Measurements from ENCODE around the gene XXYLT1.

Gene XXYLT1

DNA sequence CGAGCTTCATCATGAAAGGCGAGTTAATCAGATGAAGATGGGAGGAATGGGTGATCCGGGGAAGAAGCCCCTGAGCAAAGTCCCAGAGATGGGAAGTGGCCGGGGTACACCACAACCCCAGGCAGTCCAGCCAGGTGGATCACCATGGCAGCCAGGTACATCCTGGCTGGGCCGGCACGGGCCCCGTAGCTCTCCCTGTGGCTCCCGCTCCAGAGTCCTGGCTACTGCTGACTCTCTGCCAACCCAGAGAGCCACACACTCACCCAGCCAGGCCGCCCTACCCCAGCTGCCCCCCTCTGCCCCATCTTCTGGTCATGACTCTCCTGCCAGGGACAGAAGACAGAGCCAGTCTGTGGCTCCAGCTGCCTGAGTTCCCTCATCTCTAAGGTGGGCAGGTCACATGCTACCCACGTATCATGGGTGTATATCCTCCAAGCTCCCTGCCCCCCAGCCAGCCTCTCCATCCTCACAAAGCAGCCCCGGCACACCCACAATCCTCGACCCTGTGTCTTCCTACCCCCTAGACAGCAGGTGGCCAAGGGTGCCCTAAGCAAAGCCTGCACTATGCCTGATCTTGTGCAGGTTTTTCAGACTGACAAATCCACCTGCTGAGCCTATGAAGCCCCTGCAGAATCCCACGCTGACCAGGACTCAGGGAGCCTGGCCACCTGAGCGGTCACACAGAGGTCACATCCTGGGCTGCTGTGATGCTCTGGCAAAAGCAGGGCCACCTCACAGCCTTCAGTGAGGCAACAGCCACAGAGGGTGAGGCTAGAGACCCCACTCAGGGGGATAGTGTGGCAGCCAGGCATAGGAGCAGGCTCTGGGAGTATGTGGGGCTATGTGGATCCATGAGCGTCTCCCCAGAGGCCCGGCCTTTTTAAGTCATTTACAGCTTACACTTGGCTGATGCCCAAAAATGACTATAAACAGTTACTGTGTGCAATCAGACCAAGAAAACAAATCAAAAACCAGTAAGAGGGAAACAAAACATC, 13.2 kb downstream of the XXYLT1 start:
- Histone ChIP-seq H3K9me3 (ENCODE audit: control insufficient read depth in 2 of 2, low read length in 2 of 2) (no peaks in the 10 kb centered on the region), H3K36me3 (ENCODE audit: control insufficient read depth in 2 of 2, insufficient read depth in 2 of 2, low read length in 2 of 2) (no peaks in the 10 kb centered on the region), H3K27ac (ENCODE audit: low read length) (peak overlapping the region; percentile 62), H3K4me1 (ENCODE audit: control insufficient read depth, insufficient read depth, low read length) (peaks cover 47% of the 10 kb centered on the region), H3K4me3 (ENCODE audit: low read length in 2 of 2) (no peak overlapping the region), H3K27me3 (ENCODE audit: control insufficient read depth in 1 of 2, insufficient read depth in 2 of 2, low read length in 2 of 2) (no peaks in the 10 kb centered on the region), H3K9ac (ENCODE audit: low read length in 2 of 2) (peak overlapping the region; percentile 42 to 90)

DNA sequence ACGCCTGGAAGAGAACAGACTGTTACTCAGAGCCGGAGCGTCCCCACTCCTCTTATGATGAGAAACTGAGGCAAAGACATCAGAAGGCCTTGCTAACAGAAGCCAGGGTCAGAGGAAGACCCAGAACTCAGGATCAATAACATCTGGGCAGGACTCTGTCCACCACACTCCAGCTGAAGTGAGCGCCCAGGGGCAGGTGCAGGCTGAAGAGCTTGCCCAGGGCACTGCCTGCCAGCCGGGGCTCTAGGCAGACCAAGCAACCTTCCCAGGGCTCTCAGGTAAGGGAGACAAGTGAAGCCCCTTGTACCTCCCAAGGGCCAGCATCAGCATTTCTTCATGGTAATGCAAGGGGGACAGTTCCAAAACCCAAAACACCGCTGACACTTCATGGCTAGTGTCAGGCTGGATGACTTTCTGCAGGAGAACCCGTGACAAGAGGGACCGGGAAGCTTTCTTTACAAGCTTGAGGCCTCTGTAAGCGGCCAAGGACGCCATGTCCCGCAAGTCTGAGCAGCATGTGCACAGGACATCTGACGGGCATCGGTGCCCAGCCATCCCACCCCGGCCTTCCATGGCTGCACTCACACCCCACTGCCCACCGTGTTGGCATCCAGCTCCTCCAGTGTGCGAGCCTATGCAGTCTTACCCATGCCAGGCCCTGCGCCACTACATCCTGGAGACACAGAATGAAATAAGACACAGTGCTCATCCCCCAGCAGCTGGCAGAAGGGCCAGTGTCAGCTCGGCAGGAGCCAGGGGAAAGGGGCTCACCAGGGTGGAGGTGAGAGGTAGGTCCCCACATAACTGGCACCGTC, 14.1 kb downstream of the XXYLT1 start:
- H3K27ac ChIP-seq (ENCODE audit: low read length) = peak overlapping the region; percentile 62
- no peaks in the 10 kb centered on the region for H3K36me3 ChIP-seq (ENCODE audit: control insufficient read depth in 2 of 2, insufficient read depth in 2 of 2, low read length in 2 of 2)
- H3K27me3 ChIP-seq (ENCODE audit: control insufficient read depth in 1 of 2, insufficient read depth in 2 of 2, low read length in 2 of 2) = no peaks in the 10 kb centered on the region
- H3K4me3 ChIP-seq (ENCODE audit: low read length in 2 of 2) = no peak overlapping the region
- H3K9ac ChIP-seq (ENCODE audit: low read length in 2 of 2) = peak overlapping the region in 1 of 2 donors; percentile 90
- peaks cover 48% of the 10 kb centered on the region for H3K4me1 ChIP-seq (ENCODE audit: control insufficient read depth, insufficient read depth, low read length)
- H3K9me3 ChIP-seq (ENCODE audit: control insufficient read depth in 2 of 2, low read length in 2 of 2) = no peaks in the 10 kb centered on the region

DNA sequence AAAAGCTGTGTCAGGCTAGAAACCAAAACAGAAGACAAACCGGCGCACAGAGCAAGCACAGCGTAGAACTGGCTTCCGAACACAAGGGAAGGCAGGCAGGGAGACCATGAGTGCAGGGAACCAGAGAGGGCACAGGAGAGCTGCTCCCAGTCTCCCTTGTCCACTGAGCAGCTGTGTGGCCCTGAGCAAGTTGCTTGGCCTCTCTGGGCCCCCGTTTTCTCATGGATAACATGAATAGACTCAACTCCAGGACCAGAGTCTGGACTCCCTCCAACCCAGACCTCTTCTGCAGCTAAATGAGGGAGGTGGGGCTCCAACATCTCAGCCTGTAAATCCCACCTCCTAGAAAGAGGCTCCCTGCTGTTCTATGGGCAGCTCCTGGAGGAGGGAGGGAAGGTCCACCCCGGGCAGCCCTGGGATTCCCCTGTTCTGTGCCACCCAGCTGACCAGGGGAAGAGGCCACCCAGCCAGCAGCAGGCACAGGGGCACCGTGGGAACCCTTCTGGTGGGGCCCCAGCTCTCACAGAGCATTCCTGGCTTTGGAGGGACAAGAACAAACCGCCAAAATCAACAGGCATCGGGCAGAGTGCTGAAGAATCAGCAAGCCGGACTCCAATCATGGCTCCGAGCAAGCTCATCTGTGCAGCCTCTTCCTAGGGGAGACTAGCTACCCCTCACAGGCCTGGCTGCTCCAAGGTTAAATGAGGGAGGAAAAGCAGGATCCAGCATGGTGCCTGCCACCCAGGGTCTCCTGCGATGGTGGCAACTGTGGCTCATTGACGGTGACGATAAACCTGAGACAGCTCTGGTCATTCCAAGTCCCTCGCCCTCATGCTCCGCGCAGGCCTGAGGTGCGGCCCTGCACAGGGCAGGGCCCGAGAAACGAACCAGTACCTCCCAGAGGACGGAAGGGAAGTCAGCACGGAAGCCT, 15.1 kb downstream of the XXYLT1 start:
- Histone ChIP-seq H3K4me1 (ENCODE audit: control insufficient read depth, insufficient read depth, low read length) (peaks cover 49% of the 10 kb centered on the region), H3K9me3 (ENCODE audit: control insufficient read depth in 2 of 2, low read length in 2 of 2) (no peaks in the 10 kb centered on the region), H3K27ac (ENCODE audit: low read length) (no peak overlapping the region), H3K36me3 (ENCODE audit: control insufficient read depth in 2 of 2, insufficient read depth in 2 of 2, low read length in 2 of 2) (no peaks in the 10 kb centered on the region), H3K27me3 (ENCODE audit: control insufficient read depth in 1 of 2, insufficient read depth in 2 of 2, low read length in 2 of 2) (no peaks in the 10 kb centered on the region), H3K4me3 (ENCODE audit: low read length in 2 of 2) (no peak overlapping the region), H3K9ac (ENCODE audit: low read length in 2 of 2) (no peak overlapping the region)

DNA sequence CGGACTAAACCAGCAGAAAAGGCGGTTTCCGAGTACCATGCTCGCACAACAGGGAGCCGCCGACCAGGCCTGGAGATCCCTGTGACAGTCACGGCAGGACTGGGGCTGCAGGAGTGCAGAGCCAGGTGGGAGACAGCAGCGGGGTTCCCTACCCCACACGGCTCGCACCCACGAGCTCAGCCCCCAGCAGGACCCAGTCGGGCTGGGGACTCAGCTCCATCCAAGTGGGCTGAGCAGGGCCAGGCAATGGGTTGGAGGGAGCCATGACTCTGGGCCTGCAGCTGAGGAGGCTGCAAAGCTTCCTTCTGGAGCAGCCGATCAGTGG, 15.8 kb downstream of the XXYLT1 start:
- peaks cover 47% of the 10 kb centered on the region for H3K4me1 ChIP-seq (ENCODE audit: control insufficient read depth, insufficient read depth, low read length)

DNA sequence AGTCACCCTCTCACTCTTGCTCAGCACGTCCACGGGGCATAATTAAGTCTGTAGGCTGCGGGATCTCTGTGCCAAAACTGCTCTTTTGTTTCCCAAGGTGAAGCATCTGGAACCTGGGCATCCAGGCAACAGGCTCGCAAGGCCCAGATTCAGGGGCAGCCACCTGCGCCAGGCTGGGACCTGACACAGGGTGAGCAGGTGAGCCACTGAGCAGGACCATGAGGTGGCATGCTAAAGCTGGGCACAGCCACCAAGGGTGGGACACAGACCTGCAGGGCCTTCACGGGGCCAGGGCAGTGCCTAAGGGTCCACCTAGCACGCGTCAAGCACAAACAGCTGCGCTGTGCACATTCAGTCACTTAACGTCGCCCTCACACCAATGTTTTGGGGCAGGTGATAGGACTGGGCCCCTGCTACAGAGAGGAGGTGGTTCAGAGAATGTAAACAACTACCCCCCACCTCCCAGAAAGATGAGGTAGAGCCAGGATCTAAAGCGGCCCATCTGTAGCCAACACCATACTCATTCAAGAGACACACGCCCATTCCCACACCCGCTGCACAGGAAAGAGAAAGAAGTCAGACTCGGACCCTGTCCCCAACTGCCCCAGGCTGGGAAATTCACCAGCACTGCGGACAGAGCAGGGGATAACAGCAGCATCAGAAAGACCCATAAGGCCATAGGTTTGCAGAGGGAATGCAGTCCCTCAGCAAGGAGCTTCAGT, 16.3 kb downstream of the XXYLT1 start:
- H3K9me3 ChIP-seq (ENCODE audit: control insufficient read depth in 2 of 2, low read length in 2 of 2) = no peaks in the 10 kb centered on the region
- H3K27ac ChIP-seq (ENCODE audit: low read length) = no peak overlapping the region
- H3K36me3 ChIP-seq (ENCODE audit: control insufficient read depth in 2 of 2, insufficient read depth in 2 of 2, low read length in 2 of 2) = no peaks in the 10 kb centered on the region

More for the DNA sequence above, 15.8 kb downstream of the XXYLT1 start:
- no peak overlapping the region for H3K27ac ChIP-seq (ENCODE audit: low read length)
- H3K27me3 ChIP-seq (ENCODE audit: control insufficient read depth in 1 of 2, insufficient read depth in 2 of 2, low read length in 2 of 2) = no peaks in the 10 kb centered on the region
- no peaks in the 10 kb centered on the region for H3K36me3 ChIP-seq (ENCODE audit: control insufficient read depth in 2 of 2, insufficient read depth in 2 of 2, low read length in 2 of 2)
- no peaks in the 10 kb centered on the region for H3K9me3 ChIP-seq (ENCODE audit: control insufficient read depth in 2 of 2, low read length in 2 of 2)
- no peak overlapping the region for H3K4me3 ChIP-seq (ENCODE audit: low read length in 2 of 2)
- no peak overlapping the region for H3K9ac ChIP-seq (ENCODE audit: low read length in 2 of 2)

DNA sequence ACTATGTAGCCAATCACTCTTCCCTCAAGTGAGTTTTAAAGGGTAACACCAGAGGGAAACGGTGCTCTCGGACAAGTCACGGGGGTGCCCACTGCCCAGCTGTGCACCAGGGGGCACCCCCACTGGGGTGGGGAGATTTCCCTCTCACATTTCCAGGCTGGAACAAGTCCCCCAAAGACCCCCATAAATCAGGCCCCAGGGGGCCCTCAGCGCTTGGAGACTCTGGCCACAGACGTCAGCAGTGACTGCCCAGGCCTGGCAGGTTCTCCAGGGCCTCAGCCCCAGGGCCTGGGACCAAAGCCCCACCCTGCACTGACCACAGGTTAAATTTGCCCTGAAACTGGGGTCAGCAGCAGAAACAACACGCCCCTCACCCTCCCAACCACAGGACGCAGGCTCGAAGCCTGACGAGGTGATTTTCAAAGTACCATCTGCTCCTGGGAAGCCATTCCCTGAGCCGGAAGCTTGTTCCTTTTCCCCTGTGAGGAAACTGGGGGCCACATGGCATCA, 17.0 kb downstream of the XXYLT1 start:
- Histone ChIP-seq H3K9me3 (ENCODE audit: control insufficient read depth in 2 of 2, low read length in 2 of 2) (no peaks in the 10 kb centered on the region), H3K27me3 (ENCODE audit: control insufficient read depth in 1 of 2, insufficient read depth in 2 of 2, low read length in 2 of 2) (no peaks in the 10 kb centered on the region), H3K9ac (ENCODE audit: low read length in 2 of 2) (no peak overlapping the region), H3K4me3 (ENCODE audit: low read length in 2 of 2) (no peak overlapping the region), H3K4me1 (ENCODE audit: control insufficient read depth, insufficient read depth, low read length) (peaks cover 39% of the 10 kb centered on the region), H3K27ac (ENCODE audit: low read length) (no peak overlapping the region), H3K36me3 (ENCODE audit: control insufficient read depth in 2 of 2, insufficient read depth in 2 of 2, low read length in 2 of 2) (no peaks in the 10 kb centered on the region)

More for the DNA sequence above, 16.3 kb downstream of the XXYLT1 start:
- Histone ChIP-seq H3K4me3 (ENCODE audit: low read length in 2 of 2) (no peak overlapping the region), H3K4me1 (ENCODE audit: control insufficient read depth, insufficient read depth, low read length) (peaks cover 44% of the 10 kb centered on the region), H3K27me3 (ENCODE audit: control insufficient read depth in 1 of 2, insufficient read depth in 2 of 2, low read length in 2 of 2) (no peaks in the 10 kb centered on the region), H3K9ac (ENCODE audit: low read length in 2 of 2) (no peak overlapping the region)

DNA sequence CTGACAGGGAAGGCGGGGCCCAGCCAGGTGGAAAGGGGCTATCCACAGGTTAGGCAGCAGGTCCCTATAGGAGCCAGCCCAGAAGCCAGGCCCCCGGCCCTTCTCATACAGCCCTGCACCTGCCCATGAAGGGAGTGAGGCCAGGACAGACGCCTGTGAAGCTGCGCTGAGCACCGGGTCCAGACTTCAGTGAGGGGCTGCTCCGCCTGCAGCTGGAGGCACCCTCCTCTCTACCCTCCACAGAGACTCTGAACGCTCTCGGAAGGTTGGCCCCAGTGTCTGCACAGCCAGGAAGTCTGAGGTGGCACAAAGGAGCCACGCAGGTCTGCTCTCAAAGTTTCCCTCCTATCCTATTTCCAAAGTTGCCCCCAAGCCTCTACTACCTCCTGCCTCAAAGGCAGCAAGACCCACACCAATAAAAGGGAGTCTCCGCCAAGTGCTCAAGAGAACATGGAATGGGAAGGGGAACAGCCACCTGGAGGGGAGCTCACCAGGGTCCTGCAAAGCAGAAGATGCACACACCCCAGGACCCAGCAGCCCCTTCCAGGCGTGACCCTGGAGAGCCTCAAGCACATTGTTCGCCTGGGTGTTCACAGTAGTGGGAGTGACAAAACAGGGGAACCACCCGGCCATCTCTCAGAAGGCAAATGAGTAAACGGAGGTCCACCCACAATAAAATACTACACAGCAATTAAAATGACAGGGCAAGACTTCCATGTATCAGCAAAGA, 19.5 kb downstream of the XXYLT1 start:
- Histone ChIP-seq H3K27ac (ENCODE audit: low read length) (no peak overlapping the region), H3K27me3 (ENCODE audit: control insufficient read depth in 1 of 2, insufficient read depth in 2 of 2, low read length in 2 of 2) (no peaks in the 10 kb centered on the region), H3K9ac (ENCODE audit: low read length in 2 of 2) (no peak overlapping the region)

DNA sequence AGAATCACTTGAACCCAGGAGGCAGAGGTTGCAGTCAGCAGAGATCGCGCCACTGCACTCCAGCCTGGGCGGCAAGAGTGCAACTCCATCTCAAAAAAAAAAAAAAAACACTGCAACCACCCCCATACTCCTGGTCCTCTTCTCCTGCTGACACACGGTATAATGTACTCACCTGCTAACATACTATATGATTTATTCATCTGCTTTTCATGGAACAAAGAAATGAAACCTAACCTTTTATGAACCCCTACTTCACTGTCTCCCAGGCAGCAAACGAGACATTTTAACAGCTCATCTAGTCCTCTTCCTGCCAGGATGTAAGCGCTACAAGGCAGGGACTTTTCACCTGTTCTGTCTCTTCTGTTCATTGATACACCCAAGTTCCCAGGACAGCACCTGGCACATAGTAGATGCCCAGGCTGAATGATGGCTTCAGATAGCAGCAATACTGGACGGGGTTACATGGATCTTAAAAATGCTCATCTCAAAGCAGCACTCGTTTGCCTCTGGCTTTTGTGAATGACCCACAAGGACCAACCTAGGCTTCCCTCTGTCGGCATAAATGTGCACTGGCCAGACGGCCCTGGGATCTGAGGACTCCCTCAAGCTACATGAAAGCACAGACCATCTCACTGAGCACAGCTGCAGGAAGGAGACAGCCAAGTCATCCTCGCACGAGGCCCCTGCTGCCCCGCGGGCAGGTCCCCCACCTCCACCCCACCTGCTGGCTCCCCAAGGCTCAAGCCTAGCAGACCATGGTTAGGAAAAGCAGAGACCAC, 20.3 kb downstream of the XXYLT1 start:
- no peak overlapping the region for H3K9ac ChIP-seq (ENCODE audit: low read length in 2 of 2)
- H3K27me3 ChIP-seq (ENCODE audit: control insufficient read depth in 1 of 2, insufficient read depth in 2 of 2, low read length in 2 of 2) = no peaks in the 10 kb centered on the region
- no peak overlapping the region for H3K4me3 ChIP-seq (ENCODE audit: low read length in 2 of 2)
- no peak overlapping the region for H3K27ac ChIP-seq (ENCODE audit: low read length)
- H3K36me3 ChIP-seq (ENCODE audit: control insufficient read depth in 2 of 2, insufficient read depth in 2 of 2, low read length in 2 of 2) = peaks cover 0 to 4% of the 10 kb centered on the region in 2 donors
- H3K9me3 ChIP-seq (ENCODE audit: control insufficient read depth in 2 of 2, low read length in 2 of 2) = no peaks in the 10 kb centered on the region
- peaks cover 16% of the 10 kb centered on the region for H3K4me1 ChIP-seq (ENCODE audit: control insufficient read depth, insufficient read depth, low read length)

More for the DNA sequence above, 19.5 kb downstream of the XXYLT1 start:
- Histone ChIP-seq H3K9me3 (ENCODE audit: control insufficient read depth in 2 of 2, low read length in 2 of 2) (no peaks in the 10 kb centered on the region), H3K36me3 (ENCODE audit: control insufficient read depth in 2 of 2, insufficient read depth in 2 of 2, low read length in 2 of 2) (peaks cover 0 to under 1% of the 10 kb centered on the region in 2 donors), H3K4me1 (ENCODE audit: control insufficient read depth, insufficient read depth, low read length) (peaks cover 18% of the 10 kb centered on the region), H3K4me3 (ENCODE audit: low read length in 2 of 2) (no peak overlapping the region)

All from stomach smooth muscle (tissue), 2 donors.